GM20000 (cell line): Measurements from ENCODE around the gene LETM1.
A peak's percentile ranks its signal among the peaks of the same experiment; 100 is the strongest.

Experiments used
- DNase-seq: peaks from one replicate; pipeline ENCODE4 v3.0.0; 2012; ENCODE audit warnings: low spot score
- CTCF ChIP-seq: IDR thresholded peaks from 2 replicates; pipeline ENCODE4 v1.5.1; 2012; ENCODE audit warnings: mild to moderate bottlenecking, control low read depth; ENCODE audit errors: extremely low read depth, missing control alignments

LETM1 gene

GRCh38 chr4:1771555-1772305, 84.2 kb downstream of the LETM1 start:
- no peak for TF ChIP-seq CTCF

GRCh38 chr4:1770791-1771231, 85.1 kb downstream of the LETM1 start:
- peak; percentile 63 for DNase-seq
- TF ChIP-seq CTCF = no peak

More at GRCh38 chr4:1771555-1772305, 84.2 kb downstream of the LETM1 start:
- DNase-seq = peak; percentile 79

DNA sequence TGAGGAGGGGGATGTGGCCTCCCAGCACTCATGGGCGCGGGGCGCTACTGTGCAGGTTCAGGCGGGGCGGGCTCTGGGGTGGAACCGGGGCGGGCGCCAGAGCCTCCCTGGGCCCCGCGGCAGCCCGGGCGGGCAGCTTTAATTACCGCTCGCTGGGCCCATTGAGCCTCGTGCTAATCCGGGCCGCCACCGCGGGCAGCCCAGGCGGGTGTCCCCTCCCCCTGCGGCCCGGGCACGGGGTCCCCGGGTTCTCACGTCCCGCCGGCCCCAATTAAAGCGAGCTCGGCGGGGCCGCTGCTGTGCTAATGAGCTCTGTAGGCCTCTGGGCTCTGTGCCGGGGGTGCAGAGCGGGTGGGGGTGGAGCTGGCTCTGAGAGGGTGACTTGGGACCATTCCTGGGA, 85.7 kb downstream of the LETM1 start:
- no peak for TF ChIP-seq CTCF
- no peak for DNase-seq

- DNase-seq = no peak
- TF ChIP-seq CTCF = no peak
Measured at GRCh38 chr4:1769692-1770091, 86.3 kb downstream of the LETM1 start.

GRCh38 chr4:1768367-1769034, 87.5 kb downstream of the LETM1 start:
- TF ChIP-seq CTCF = no peak
- DNase-seq = no peak

- DNase-seq = peak; percentile 83
Measured at GRCh38 chr4:1767770-1768366, 88.1 kb downstream of the LETM1 start.

More at GRCh38 chr4:1767770-1768366, 88.1 kb downstream of the LETM1 start:
- peak; percentile 35 for TF ChIP-seq CTCF
